MCF 10A (cell line): ENCODE results near the gene RRN3. TPM values are rescaled to one million over a fixed set of nuclear protein-coding genes. Genes with fewer than 3 reads are reported as not detected.

ENCODE experiments used
- BruUV-seq: library from RNA; stranded (reverse); fragments of 400-500 nt; replicated peaks from 2 replicates; lab custom pipeline; 2021; lab: Mats Ljungman, UMichigan
- CTCF ChIA-PET: fragments of 300-600 bp; sonication (Branson Sonifier 250); formaldehyde crosslinking; extraction: SDS; loops from one replicate; lab custom pipeline; 2021; ENCODE audit warnings: antibody characterized with exemption, inconsistent platforms; lab: Yijun Ruan, JAX
- POLR2A ChIA-PET: fragments of 300-600, 350-650 bp; sonication (Branson Sonifier 250); formaldehyde crosslinking; extraction: SDS; loops from one replicate; lab custom pipeline; 2020; ENCODE audit warnings: antibody characterized with exemption, inconsistent platforms; lab: Yijun Ruan, JAX
- DNase-seq: peaks from one replicate; pipeline ENCODE4 v3.0.0-alpha.2; 2018; ENCODE audit not compliant: unreplicated experiment
- H3K27ac Mint-ChIP-seq: one replicate; pipeline ENCODE4 v1.8.0; 2022; ENCODE audit warnings: mild to moderate bottlenecking, low read depth, mixed read lengths; ENCODE audit not compliant: unreplicated experiment
- H3K27me3 Mint-ChIP-seq: one replicate; pipeline ENCODE4 v1.8.0; 2022; ENCODE audit warnings: mixed read lengths; ENCODE audit not compliant: insufficient read depth, unreplicated experiment
- H3K36me3 Mint-ChIP-seq: one replicate; pipeline ENCODE4 v1.8.0; 2022; ENCODE audit warnings: mild to moderate bottlenecking, moderate library complexity, mixed read lengths; ENCODE audit not compliant: insufficient read depth, unreplicated experiment
- H3K4me1 Mint-ChIP-seq: one replicate; pipeline ENCODE4 v1.8.0; 2022; ENCODE audit warnings: mixed read lengths; ENCODE audit not compliant: insufficient read depth, unreplicated experiment
- H3K4me3 Mint-ChIP-seq: one replicate; pipeline ENCODE4 v1.8.0; 2022; ENCODE audit warnings: mild to moderate bottlenecking, moderate library complexity, mixed read lengths; ENCODE audit not compliant: unreplicated experiment
- H3K9me3 Mint-ChIP-seq: one replicate; pipeline ENCODE4 v1.8.0; 2022; ENCODE audit warnings: mixed read lengths; ENCODE audit not compliant: unreplicated experiment
- intact Hi-C: fragments of 100-400 bp; cut with micrococcal nuclease; formaldehyde crosslinking; loops from 2 replicates; pipeline ENCODE4 v1.14.1; 2022
- total RNA-seq: library from RNA; stranded (reverse); gene quantifications from 2 replicates; pipeline ENCODE4 v1.2.3, GENCODE V29; 2022
- TF ChIP-seq, protein P1 (sequence below): fragments of 200-600 bp; IDR thresholded peaks from one replicate; pipeline ENCODE4 v1.8.0; 2022; ENCODE audit warnings: antibody characterized with exemption, mild to moderate bottlenecking; ENCODE audit not compliant: unreplicated experiment

RRN3 gene
- total RNA-seq, 1 experiment from 2014 or later = 38.8 TPM

DNA sequence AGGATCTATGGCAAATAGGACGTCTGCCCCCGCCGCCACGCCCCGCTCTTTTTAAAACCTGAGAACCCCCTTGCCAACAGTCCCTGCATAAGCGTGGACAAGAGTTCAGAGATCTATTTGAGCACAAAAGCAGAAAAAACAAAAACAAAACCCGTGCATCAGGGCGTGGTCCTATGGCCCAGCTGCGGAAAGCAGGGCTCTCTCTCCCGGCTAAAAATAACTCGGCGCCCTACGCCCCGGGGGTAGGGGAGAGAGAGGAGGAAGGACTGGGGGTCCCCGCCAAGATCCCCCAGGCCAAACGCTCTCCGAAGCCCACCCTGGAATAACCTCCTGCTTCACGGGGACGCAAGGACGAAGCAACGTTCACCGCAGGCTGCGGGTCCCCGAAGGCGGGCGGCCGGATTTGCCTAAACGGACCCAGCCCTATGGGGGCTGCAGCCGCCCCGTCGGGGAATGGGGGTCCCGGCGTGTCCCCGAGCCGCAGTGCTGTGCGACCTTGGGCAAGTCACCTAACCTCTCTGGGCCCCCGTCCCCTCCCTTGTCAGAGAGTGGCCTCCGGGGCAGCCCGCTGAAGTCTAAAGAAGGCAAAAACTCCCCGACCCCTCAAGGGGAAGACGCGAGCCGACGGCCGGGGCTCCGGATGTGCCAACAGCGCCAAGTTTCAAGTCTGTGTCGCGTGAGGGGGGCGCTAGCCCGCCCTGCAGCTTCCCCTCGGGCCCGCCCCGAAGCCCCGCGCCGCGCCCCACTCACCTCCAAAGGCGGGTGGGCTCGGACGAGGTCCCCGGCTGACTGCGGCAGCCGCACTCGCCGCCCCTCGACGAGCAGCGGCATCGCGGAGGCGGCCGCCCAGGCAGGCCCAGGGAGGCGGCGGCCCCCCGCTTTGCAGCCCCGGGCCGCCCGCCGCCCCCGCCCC, 38.7 kb downstream of the RRN3 start:
- no peaks in the 10 kb centered on the region for H3K9me3 Mint-ChIP-seq
- no peak for DNase-seq
- no peak overlapping the region for H3K27ac Mint-ChIP-seq
- TF ChIP-seq, protein P1, sequence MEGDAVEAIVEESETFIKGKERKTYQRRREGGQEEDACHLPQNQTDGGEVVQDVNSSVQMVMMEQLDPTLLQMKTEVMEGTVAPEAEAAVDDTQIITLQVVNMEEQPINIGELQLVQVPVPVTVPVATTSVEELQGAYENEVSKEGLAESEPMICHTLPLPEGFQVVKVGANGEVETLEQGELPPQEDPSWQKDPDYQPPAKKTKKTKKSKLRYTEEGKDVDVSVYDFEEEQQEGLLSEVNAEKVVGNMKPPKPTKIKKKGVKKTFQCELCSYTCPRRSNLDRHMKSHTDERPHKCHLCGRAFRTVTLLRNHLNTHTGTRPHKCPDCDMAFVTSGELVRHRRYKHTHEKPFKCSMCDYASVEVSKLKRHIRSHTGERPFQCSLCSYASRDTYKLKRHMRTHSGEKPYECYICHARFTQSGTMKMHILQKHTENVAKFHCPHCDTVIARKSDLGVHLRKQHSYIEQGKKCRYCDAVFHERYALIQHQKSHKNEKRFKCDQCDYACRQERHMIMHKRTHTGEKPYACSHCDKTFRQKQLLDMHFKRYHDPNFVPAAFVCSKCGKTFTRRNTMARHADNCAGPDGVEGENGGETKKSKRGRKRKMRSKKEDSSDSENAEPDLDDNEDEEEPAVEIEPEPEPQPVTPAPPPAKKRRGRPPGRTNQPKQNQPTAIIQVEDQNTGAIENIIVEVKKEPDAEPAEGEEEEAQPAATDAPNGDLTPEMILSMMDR = no peak
- H3K36me3 Mint-ChIP-seq = peaks cover 20% of the 10 kb centered on the region
- POLR2A ChIA-PET = interaction anchor here (1.4 to 1.9 kb wide), 2 partner anchors 14 to 39 kb away, joined by 8 to 9 read pairs; partner anchors contain the start of gene RRN3
- H3K4me3 Mint-ChIP-seq = peak overlapping the region; percentile 71
- H3K4me1 Mint-ChIP-seq = peaks cover 10% of the 10 kb centered on the region
- CTCF ChIA-PET = no interaction called here
- no peaks in the 10 kb centered on the region for H3K27me3 Mint-ChIP-seq
- intact Hi-C loops = no loop called here
- no TSS peak for BruUV-seq

DNA sequence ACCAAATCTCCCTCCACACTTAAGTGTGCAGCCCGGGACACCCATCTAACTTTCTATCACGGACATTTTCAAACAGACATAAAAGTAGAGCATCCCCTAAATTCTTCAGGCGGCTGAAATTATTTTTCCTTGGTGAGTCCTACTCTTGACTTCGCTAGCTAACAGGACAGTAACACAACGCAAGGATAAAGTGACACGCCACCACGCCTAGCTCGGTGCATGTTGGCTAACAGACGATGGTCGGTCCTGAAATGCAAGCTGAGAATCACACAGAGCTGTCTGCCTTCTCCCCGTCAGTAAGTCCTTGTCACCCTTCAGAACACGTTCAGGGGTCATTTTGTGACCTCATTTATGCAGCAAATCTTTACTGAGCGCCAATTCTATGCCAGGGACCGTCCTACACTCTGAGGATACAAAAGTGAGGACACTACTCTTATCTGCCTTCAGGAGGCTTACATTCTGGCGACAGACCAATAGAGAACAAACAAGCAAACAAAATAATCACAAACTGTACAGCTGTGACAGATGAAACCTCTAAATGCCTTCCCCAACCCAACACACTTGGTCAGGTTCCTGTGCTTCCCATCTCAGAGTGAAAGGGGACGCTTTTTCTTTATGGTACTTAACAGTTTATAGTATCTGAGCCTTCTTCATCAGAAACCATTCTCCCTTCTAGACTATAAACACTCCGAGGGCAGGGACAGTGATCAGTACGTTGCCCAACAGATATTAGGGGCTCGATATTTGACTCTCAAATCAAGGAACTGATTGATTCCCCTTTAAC, 39.5 kb downstream of the RRN3 start:
- Mint-ChIP-seq H3K27me3 (no peaks in the 10 kb centered on the region), H3K4me1 (peaks cover 10% of the 10 kb centered on the region), H3K36me3 (peaks cover 11% of the 10 kb centered on the region), H3K9me3 (no peaks in the 10 kb centered on the region), H3K27ac (peak overlapping the region; percentile 68), H3K4me3 (peak overlapping the region; percentile 71)
- POLR2A ChIA-PET = interaction anchor here (0.8 to 1.4 kb wide), 2 partner anchors 13 to 25 kb away, joined by 3 to 8 read pairs; no protein-coding TSS in a partner anchor
- intact Hi-C loops = no loop called here
- CTCF ChIA-PET = no interaction called here
- TF ChIP-seq, protein P1 = no peak
- TSS peak; percentile 9 for BruUV-seq
- no peak for DNase-seq

DNA sequence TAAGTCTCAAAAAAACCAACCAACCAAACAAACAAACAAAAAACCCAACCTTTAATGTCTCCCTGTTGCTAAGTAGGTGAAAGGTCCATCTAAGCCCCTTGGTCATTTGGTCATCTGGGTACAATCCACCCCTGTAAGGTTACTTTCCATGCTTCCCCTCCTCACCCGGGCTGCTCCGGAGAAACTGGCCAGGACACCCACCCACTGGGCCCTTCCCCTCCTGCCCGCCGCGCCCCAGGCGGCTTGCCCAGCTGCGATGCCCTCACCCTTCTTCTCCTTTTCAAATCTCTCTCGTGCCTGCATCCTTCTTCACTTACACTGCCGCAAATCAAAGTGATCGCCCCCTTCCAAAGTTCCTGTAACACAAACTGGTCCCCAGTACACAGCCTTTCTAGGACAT, 40.2 kb downstream of the RRN3 start:
- BruUV-seq = no TSS peak
- POLR2A ChIA-PET = interaction anchor here (0.8 kb wide), 1 partner anchor 24 kb away, joined by 3 read pairs; no protein-coding TSS in a partner anchor
- no peak for DNase-seq
- Mint-ChIP-seq H3K4me3 (no peak overlapping the region), H3K36me3 (peaks cover 5% of the 10 kb centered on the region), H3K27ac (peak overlapping the region; percentile 68), H3K27me3 (no peaks in the 10 kb centered on the region), H3K9me3 (no peaks in the 10 kb centered on the region), H3K4me1 (peaks cover 10% of the 10 kb centered on the region)
- CTCF ChIA-PET = interaction anchor here (1.2 kb wide), 1 partner anchor 10 kb away, joined by 4 read pairs; no protein-coding TSS in a partner anchor
- TF ChIP-seq, protein P1 = no peak
- intact Hi-C loops = no loop called here
